COLO668 (cell line): ENCODE results near the gene SERINC2.
A peak's percentile ranks its signal among the peaks of the same experiment; 100 is the strongest.

Experiments used
- DNase-seq: peaks from one replicate; lab custom pipeline; 2025; ENCODE audit not compliant: unreplicated experiment; lab: John Stamatoyannopoulos, UW

SERINC2 gene

GRCh38 chr1:31412732-31413404 is at the start of gene SERINC2:
SERINC2 (plus strand) TSS chr1:31413213; CDS start chr1:31413266, 53 bp downstream.
- peak; percentile 96 for DNase-seq

GRCh38 chr1:31364561-31365250 is 48.3 kb upstream of the SERINC2 start:
- DNase-seq: no peak

GRCh38 chr1:31366796-31367195 is 46.2 kb upstream of the SERINC2 start:
- peak; percentile 40 for DNase-seq

- no peak for DNase-seq
Measured at GRCh38 chr1:31368611-31369107, 44.4 kb upstream of the SERINC2 start.

- DNase-seq: no peak
Measured at GRCh38 chr1:31370021-31370420, 43.0 kb upstream of the SERINC2 start.

GRCh38 chr1:31370565-31370964 is 42.4 kb upstream of the SERINC2 start:
- DNase-seq: no peak

- no peak for DNase-seq
Measured at GRCh38 chr1:31371121-31371959, 41.7 kb upstream of the SERINC2 start.

- DNase-seq: no peak
Measured at GRCh38 chr1:31372051-31372450, 41.0 kb upstream of the SERINC2 start.

GRCh38 chr1:31372751-31373055 is 40.3 kb upstream of the SERINC2 start:
- DNase-seq: no peak

- no peak for DNase-seq
Measured at GRCh38 chr1:31373056-31373896, 39.7 kb upstream of the SERINC2 start, which contains the start of gene FABP3. FABP3 (minus strand) TSS chr1:31373076; CDS start chr1:31373014, 62 bp downstream.

GRCh38 chr1:31373897-31374486 is 39.0 kb upstream of the SERINC2 start:
- no peak for DNase-seq

- no peak for DNase-seq
Measured at GRCh38 chr1:31374511-31375196, 38.4 kb upstream of the SERINC2 start.

GRCh38 chr1:31376375-31377134 is 36.5 kb upstream of the SERINC2 start:
- DNase-seq: peak; percentile 30

GRCh38 chr1:31377364-31377863 is 35.6 kb upstream of the SERINC2 start:
- DNase-seq: no peak

GRCh38 chr1:31378001-31378400 is 35.0 kb upstream of the SERINC2 start:
- no peak for DNase-seq

- DNase-seq: no peak
Measured at GRCh38 chr1:31380181-31380580, 32.8 kb upstream of the SERINC2 start.

- DNase-seq: no peak
Measured at GRCh38 chr1:31381394-31382294, 31.4 kb upstream of the SERINC2 start.
